Measurements from ENCODE around the gene TCF7L1. TPM values are rescaled to one million over a fixed set of nuclear protein-coding genes. Genes with fewer than 3 reads are reported as not detected.
A peak's percentile ranks its signal among the peaks of the same experiment; 100 is the strongest.

TCF7L1 gene
- total and polyA plus RNA-seq, 9 of the 15 experiments (the other 6 are each of a cell fraction or from before 2014, with no cell fraction given): 0.03 to 0.11 (median 0.07) TPM; not detected in 5

GRCh38 chr2:85277416-85278158, 144.4 kb downstream of the TCF7L1 start:
- in situ Hi-C loops (cut with MboI): no loop called here
- Histone ChIP-seq H3K4me1 (replicated peaks in 1 of 2; ENCODE audit: control insufficient read depth in 2 of 2, insufficient read depth in 2 of 2, low read length in 2 of 2) (no peaks in the 10 kb centered on the region), H3K36me3 (ENCODE audit: control insufficient read depth, insufficient read depth, low read length) (no peaks in the 10 kb centered on the region), H3K9me3 (replicated peaks; ENCODE audit: control insufficient read depth, insufficient read depth, low read depth, low read length) (no peaks in the 10 kb centered on the region), H3K9me1 (ENCODE audit: control insufficient read depth, insufficient read depth, low read length) (no peaks in the 10 kb centered on the region), H3K27me3 (ENCODE audit: control insufficient read depth in 2 of 2, insufficient read depth in 2 of 2, low read length in 2 of 2) (peaks cover 60 to 81% of the 10 kb centered on the region in 2 experiments), H3K9ac (ENCODE audit: insufficient read depth in 1 of 2, low read depth in 2 of 2, low read length in 2 of 2) (no peak overlapping the region), H3K79me2 (ENCODE audit: control insufficient read depth, insufficient read depth, low read length) (no peaks in the 10 kb centered on the region), H4K20me1 (replicated peaks; ENCODE audit: control insufficient read depth, insufficient read depth, low read length) (peaks cover 16% of the 10 kb centered on the region; the same call in 1 of the 2 replicates), H3K4me3 (no peak overlapping the region), H3K27ac (ENCODE audit: extremely low read depth, low read depth, low read length) (no peak overlapping the region), H3K4me2 (ENCODE audit: insufficient read depth, low read length) (no peak overlapping the region), H2AFZ (ENCODE audit: low read depth, low read length) (no peak overlapping the region)
- intact Hi-C loops (cut with micrococcal nuclease): no loop called here
- DNase-seq (ENCODE audit: extremely low read depth in 1 of 4, low spot score in 3 of 4) (no peak), FAIRE-seq (no peak), ATAC-seq (peak; percentile 21; the same call in 2 of the 3 replicates)
- ChIA-PET POLR2A (interaction anchor here (0.8 kb wide), 1 partner anchor 80 kb away, joined by 3 read pairs; no protein-coding TSS in a partner anchor), CTCF (ENCODE audit: low intra/inter-chr PET ratio) (no interaction called here)
- no TSS peak for BruUV-seq (replicated peaks)
- WGBS (ENCODE audit: insufficient coverage, low coverage, missing lambda C conversion rate): 3% methylated on average over 15 of the region's 15 CpGs
- no peak for TF ChIP-seq ZKSCAN1 (IDR thresholded peaks at IDR 0.05; ENCODE audit: low read depth, low read length)
- no peak for TF ChIP-seq RB1 (IDR thresholded peaks at IDR 0.05; ENCODE audit: low read depth)
- no peak for TF ChIP-seq KDM2B (CRISPR knock-in tag; IDR thresholded peaks at IDR 0.05)
- TF ChIP-seq NR2F6 (CRISPR knock-in tag; IDR thresholded peaks at IDR 0.05): no peak
- TF ChIP-seq EWSR1 (IDR thresholded peaks at IDR 0.05; ENCODE audit: borderline replicate concordance, low read depth, partially characterized antibody): no peak
- TF ChIP-seq PRDM10 (IDR thresholded peaks at IDR 0.05; ENCODE audit: partially characterized antibody): peak; percentile 21
- TF ChIP-seq ATF3 (IDR thresholded peaks at IDR 0.05): no peak
- no peak for TF ChIP-seq ATF3 (CRISPR knock-in tag; conservative IDR thresholded peaks at IDR 0.05)
- TF ChIP-seq E2F6 (IDR thresholded peaks at IDR 0.05; ENCODE audit: borderline replicate concordance in 1 of 2, extremely low read depth in 1 of 2, insufficient read depth in 1 of 2, insufficient read length in 1 of 2, low read depth in 1 of 2, low read length in 1 of 2, poor library complexity in 1 of 2, severe bottlenecking in 1 of 2): no peak
- no peak for TF ChIP-seq MAFG (tag; conservative IDR thresholded peaks at IDR 0.05)
- no peak for TF ChIP-seq STAT6 (CRISPR knock-in tag; IDR thresholded peaks at IDR 0.05)

Data from K562 (cell line).